HG02798 (cell line): Measurements from ENCODE around the gene VWA5B1.
"Not testable (repeated sequence)": the region's sequence is repeated elsewhere in the genome, so short reads cannot be mapped to it uniquely, and the experiment has no call there.

Experiments used
- ATAC-seq: cut with Tn5 transposase; IDR thresholded peaks from one replicate; pipeline ENCODE4 v1.9.1; 2021; ENCODE audit warnings: mild to moderate bottlenecking; ENCODE audit not compliant: unreplicated experiment, poor library complexity

VWA5B1 gene, protein sequence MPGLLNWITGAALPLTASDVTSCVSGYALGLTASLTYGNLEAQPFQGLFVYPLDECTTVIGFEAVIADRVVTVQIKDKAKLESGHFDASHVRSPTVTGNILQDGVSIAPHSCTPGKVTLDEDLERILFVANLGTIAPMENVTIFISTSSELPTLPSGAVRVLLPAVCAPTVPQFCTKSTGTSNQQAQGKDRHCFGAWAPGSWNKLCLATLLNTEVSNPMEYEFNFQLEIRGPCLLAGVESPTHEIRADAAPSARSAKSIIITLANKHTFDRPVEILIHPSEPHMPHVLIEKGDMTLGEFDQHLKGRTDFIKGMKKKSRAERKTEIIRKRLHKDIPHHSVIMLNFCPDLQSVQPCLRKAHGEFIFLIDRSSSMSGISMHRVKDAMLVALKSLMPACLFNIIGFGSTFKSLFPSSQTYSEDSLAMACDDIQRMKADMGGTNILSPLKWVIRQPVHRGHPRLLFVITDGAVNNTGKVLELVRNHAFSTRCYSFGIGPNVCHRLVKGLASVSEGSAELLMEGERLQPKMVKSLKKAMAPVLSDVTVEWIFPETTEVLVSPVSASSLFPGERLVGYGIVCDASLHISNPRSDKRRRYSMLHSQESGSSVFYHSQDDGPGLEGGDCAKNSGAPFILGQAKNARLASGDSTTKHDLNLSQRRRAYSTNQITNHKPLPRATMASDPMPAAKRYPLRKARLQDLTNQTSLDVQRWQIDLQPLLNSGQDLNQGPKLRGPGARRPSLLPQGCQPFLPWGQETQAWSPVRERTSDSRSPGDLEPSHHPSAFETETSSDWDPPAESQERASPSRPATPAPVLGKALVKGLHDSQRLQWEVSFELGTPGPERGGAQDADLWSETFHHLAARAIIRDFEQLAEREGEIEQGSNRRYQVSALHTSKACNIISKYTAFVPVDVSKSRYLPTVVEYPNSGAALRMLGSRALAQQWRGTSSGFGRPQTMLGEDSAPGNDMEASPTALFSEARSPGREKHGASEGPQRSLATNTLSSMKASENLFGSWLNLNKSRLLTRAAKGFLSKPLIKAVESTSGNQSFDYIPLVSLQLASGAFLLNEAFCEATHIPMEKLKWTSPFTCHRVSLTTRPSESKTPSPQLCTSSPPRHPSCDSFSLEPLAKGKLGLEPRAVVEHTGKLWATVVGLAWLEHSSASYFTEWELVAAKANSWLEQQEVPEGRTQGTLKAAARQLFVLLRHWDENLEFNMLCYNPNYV

DNA sequence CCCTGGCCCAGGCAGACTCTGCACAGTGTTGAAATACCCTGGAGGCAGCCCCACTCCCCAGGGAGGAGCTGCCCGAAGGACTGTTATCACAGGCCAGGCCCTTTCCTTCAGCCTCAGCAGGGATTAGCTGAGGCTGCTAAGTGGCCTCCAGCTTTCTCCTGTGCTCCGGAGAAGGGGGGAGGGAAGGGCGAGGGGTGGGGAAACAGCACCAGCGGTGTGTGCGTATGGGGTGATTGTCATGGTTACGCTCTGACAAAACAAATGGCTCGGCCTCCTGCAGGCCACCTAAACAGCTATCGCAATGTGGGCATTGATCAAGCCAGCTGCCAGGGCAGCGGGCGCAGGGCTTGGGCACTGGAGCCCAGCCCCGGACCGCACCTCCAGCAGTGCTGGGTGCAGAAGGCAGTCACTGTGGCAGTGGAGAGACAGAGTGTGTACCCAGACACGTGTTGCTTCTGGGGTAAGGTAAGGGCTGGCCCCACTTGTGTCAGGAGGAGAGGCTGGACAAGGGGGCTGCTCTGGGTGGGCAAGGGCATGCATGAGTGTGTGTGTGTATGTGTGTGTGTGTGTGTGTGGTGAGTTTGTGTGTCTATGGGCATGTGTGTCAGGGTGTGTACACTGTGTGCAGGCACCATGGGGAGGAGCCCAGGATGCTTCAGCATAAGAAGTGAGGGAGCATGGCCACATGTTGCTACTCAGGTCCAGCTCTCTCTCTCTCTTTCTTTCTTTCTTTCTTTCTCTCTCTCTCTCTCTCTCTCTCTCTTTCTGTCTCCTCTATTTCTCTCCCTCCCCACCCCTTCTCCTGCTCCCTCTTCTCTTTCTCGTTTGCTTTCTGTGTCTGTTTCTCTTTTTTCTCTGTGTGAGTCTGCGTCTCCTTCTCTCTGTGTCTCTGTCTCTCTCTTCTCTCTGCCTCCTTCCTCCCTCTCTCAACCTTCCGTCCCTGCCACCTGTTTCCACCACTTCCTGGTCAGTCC, at the start of gene VWA5B1:
TSS of gene VWA5B1 (plus strand) at position 252 of the 974 bp plus-strand sequence. CDS start 19,727 bp downstream, outside the sequence.
- ATAC-seq: no peak

GRCh38 chr1:20242890-20243479, 47.7 kb upstream of the VWA5B1 start:
- no peak for ATAC-seq

- ATAC-seq: no peak
Measured at GRCh38 chr1:20248971-20249612, 41.6 kb upstream of the VWA5B1 start.

- ATAC-seq: no peak
Measured at GRCh38 chr1:20250340-20250989, 40.2 kb upstream of the VWA5B1 start.

GRCh38 chr1:20252587-20252986, 38.1 kb upstream of the VWA5B1 start:
- no peak for ATAC-seq

- ATAC-seq: no peak
Measured at GRCh38 chr1:20255666-20256065, 35.0 kb upstream of the VWA5B1 start.

- no peak for ATAC-seq
Measured at GRCh38 chr1:20259646-20260045, 31.0 kb upstream of the VWA5B1 start.

- no peak for ATAC-seq
Measured at GRCh38 chr1:20261095-20261494, 29.6 kb upstream of the VWA5B1 start.

DNA sequence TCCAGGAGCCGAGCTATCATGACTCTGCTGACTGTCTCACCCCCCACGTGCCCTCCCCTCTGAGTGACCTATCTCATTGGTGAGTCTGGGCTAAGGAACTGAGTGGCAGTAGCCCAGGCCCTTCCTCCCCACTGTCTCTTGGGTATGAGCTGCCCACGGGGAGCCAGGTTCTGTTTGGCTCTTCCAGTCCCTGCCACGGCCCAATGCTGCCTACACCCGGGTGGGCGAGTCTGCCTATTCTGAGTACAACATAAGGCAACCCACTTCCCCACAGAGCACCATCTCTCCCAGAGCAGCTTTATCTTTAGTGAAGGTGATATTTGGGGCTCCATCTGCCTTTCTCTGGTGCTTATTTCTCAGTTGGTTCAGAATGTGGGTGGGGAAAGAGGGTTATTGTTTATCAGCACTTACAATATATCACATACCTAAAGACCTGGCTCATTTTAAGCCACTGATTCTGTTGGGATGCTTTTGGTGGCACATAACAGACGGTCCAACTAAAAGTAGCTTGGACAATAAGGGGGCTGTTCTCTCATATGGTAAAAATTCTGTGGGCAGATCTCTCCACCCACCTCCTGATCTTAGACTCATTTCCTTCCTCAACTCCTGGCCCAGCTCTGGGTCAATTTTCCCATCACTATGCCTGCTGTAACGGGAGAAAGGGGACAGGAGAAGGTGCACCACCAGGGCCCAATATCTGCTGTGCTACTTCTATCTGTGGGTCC, 27.7 kb upstream of the VWA5B1 start:
- ATAC-seq: no peak

GRCh38 chr1:20265250-20265649, 25.4 kb upstream of the VWA5B1 start:
- no peak for ATAC-seq

GRCh38 chr1:20266141-20266540, 24.5 kb upstream of the VWA5B1 start:
- no peak for ATAC-seq

- no peak for ATAC-seq
Measured at GRCh38 chr1:20266642-20267041, 24.0 kb upstream of the VWA5B1 start.

DNA sequence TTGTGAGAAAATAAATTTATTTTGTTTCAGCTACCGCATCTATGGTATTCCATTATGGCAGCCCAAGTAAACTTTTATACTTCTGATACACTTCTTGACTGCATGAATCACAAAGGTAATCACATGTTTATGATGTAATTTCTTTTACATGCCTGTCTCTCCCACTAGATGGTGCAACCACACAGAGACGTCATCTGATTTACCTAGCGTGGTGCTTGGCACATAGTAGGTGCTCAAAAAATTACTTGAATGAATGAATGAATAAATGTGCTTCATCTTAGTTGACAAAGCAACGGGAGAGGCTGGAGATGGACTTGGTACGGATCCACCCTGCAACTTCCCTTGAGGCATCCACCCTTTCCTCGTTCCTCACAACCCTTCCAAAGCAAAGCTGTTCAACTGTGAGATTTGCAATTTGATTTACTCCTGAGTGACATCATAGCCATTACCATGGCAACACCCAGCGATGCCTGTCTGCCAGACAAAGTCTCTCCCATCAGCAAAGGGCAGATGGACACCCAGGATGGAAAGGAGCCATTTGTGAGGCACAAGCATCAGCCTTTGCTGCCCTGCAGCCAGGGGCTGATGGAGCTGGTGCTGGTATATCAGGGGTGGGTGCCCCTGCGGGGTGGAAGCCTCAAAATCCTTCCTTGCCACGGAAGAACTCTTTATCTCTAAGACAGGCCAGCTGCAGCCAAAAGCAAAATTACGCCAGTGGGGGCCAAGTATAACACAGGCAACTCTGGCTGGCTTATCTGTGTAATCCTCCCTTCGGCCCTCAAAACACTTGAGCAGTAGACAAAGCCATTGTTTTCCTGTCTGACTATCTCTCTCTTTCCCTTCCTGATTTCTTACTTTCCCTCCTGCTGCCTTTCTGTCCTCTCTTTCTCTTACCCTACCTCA, 18.9 kb upstream of the VWA5B1 start:
- ATAC-seq: no peak

- ATAC-seq: not testable (repeated sequence)
Measured at GRCh38 chr1:20273716-20274115, 17.0 kb upstream of the VWA5B1 start.

DNA sequence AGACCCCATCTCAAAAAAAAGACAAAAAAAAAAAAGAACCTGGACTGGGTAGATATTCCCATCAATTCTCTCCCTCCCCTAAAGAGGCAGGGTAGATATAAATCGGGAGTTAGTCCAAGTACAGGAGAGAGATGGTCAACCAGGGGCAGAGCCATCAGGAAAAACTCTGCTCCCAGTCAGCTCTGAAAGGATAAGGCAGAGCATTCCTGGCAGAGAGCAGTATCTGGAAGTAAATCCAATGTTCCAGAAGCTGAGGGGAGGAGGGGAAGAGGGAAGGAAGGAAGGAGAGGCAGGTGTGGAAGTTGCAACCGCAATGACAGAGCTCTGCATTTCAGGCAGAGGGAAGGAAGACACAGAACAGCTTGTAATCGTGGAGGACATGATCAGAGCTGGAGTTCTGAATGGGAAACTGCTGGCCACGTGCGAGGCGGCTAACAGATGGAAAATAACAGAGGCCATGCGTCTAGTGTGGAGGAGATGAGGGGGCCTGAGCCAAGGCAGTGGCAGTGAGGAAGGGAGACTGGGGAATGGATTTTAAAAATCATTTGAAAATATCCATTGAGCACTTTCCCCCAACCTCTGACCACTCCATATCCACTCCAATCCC, 15.3 kb upstream of the VWA5B1 start:
- ATAC-seq: no peak

GRCh38 chr1:20276485-20277159, 14.1 kb upstream of the VWA5B1 start:
- no peak for ATAC-seq
